ENCODE data around the gene AK5. TPM values are rescaled to one million over a fixed set of nuclear protein-coding genes. Genes with fewer than 3 reads are reported as not detected.

Gene AK5
- total and polyA plus RNA-seq, 2 experiments from 2014 or later: 8.8 to 12.2 TPM

DNA sequence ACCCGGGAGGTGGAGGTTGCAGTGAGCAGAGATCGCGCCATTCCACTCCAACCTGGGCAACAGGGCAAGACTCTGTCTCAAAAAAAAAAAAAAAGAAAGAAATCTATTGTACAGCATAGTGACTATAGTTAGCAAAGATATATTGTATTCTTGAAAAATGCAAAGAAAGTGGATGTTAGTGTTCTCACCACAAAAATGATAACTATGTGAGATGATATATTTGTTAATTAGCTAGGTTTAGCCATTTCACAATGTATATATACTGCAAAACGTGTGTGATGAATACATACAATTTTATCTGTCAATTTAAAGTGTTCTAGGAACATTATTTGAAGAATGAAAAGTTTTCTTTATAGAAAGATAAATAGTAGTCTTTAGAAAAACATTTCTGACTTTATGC, 179.9 kb downstream of the AK5 start:
- ATAC-seq: no peak
- TF ChIP-seq, protein P1, sequence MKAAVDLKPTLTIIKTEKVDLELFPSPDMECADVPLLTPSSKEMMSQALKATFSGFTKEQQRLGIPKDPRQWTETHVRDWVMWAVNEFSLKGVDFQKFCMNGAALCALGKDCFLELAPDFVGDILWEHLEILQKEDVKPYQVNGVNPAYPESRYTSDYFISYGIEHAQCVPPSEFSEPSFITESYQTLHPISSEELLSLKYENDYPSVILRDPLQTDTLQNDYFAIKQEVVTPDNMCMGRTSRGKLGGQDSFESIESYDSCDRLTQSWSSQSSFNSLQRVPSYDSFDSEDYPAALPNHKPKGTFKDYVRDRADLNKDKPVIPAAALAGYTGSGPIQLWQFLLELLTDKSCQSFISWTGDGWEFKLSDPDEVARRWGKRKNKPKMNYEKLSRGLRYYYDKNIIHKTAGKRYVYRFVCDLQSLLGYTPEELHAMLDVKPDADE (IDR thresholded peaks at IDR 0.05): no peak
- TF ChIP-seq NANOG (IDR thresholded peaks at IDR 0.05; ENCODE audit: borderline replicate concordance) (no peak), ZNF331 (CRISPR knock-in tag; IDR thresholded peaks at IDR 0.05; ENCODE audit: low read depth) (no peak), POLR2AphosphoS5 (IDR thresholded peaks at IDR 0.05; ENCODE audit: low read depth) (no peak), JUNB (IDR thresholded peaks at IDR 0.05; ENCODE audit: unreplicated experiment) (no peak), CREB1 (CRISPR knock-in tag; IDR thresholded peaks at IDR 0.05; ENCODE audit: low read depth) (no peak), STAT1 (IDR thresholded peaks at IDR 0.05; ENCODE audit: unreplicated experiment) (no peak), EZH2phosphoT487 (IDR thresholded peaks at IDR 0.05; ENCODE audit: unreplicated experiment) (no peak), ZNF114 (CRISPR knock-in tag; IDR thresholded peaks at IDR 0.05) (no peak), EZH2 (IDR thresholded peaks at IDR 0.05; ENCODE audit: low read depth, unreplicated experiment) (no peak), ZNF462 (CRISPR knock-in tag; IDR thresholded peaks at IDR 0.05) (no peak)
- TF ChIP-seq, protein P2, sequence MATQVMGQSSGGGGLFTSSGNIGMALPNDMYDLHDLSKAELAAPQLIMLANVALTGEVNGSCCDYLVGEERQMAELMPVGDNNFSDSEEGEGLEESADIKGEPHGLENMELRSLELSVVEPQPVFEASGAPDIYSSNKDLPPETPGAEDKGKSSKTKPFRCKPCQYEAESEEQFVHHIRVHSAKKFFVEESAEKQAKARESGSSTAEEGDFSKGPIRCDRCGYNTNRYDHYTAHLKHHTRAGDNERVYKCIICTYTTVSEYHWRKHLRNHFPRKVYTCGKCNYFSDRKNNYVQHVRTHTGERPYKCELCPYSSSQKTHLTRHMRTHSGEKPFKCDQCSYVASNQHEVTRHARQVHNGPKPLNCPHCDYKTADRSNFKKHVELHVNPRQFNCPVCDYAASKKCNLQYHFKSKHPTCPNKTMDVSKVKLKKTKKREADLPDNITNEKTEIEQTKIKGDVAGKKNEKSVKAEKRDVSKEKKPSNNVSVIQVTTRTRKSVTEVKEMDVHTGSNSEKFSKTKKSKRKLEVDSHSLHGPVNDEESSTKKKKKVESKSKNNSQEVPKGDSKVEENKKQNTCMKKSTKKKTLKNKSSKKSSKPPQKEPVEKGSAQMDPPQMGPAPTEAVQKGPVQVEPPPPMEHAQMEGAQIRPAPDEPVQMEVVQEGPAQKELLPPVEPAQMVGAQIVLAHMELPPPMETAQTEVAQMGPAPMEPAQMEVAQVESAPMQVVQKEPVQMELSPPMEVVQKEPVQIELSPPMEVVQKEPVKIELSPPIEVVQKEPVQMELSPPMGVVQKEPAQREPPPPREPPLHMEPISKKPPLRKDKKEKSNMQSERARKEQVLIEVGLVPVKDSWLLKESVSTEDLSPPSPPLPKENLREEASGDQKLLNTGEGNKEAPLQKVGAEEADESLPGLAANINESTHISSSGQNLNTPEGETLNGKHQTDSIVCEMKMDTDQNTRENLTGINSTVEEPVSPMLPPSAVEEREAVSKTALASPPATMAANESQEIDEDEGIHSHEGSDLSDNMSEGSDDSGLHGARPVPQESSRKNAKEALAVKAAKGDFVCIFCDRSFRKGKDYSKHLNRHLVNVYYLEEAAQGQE (IDR thresholded peaks at IDR 0.05; ENCODE audit: unreplicated experiment): no peak
- H3K27ac ChIP-seq (ENCODE audit: low read depth): no peak overlapping the region
- H3K36me3 ChIP-seq (ENCODE audit: insufficient read depth): no peaks in the 10 kb centered on the region
- H3K27me3 ChIP-seq (ENCODE audit: insufficient read depth): no peaks in the 10 kb centered on the region
- no peaks in the 10 kb centered on the region for H3K79me2 ChIP-seq (replicated peaks; ENCODE audit: insufficient read depth)
- Mint-ChIP-seq H3K9me3 (no peaks in the 10 kb centered on the region), H3K36me3 (ENCODE audit: low read depth) (no peaks in the 10 kb centered on the region), H3K27me3 (ENCODE audit: insufficient read depth, low read depth, poor library complexity) (no peaks in the 10 kb centered on the region), H3K4me1 (peaks cover 9% of the 10 kb centered on the region), H3K4me3 (no peak overlapping the region), H3K27ac (no peak overlapping the region)
- no peak for DNase-seq (ENCODE audit: low spot score)
- H2AFZ ChIP-seq: no peak overlapping the region
- no peaks in the 10 kb centered on the region for H3F3A ChIP-seq (replicated peaks; ENCODE audit: low read depth)
- no peak overlapping the region for H3K4me2 ChIP-seq
- H4K20me1 ChIP-seq (replicated peaks; ENCODE audit: insufficient read depth): no peaks in the 10 kb centered on the region
- peaks cover 8% of the 10 kb centered on the region; the same call in 1 of the 2 replicates for H3K4me1 ChIP-seq (ENCODE audit: insufficient read depth)
- peaks cover 5% of the 10 kb centered on the region for H3K9me2 ChIP-seq (ENCODE audit: insufficient read depth)
- H3K4me3 ChIP-seq: no peak overlapping the region

All from GM23338 (cell line).